T-helper 2 cell treated with Interferon-gamma antibody and Interleukin-4, amounts not matched to agents 5 μg/mL and 100 μg/mL, for 36 hours (primary cell): ENCODE results near the gene RNF144A.

Experiments used
- DNase-seq: peaks from one replicate; pipeline ENCODE4 v3.0.0; 2021; ENCODE audit warnings: low spot score
- H3K27ac Mint-ChIP-seq: one replicate; pipeline ENCODE4 v1.8.0; 2021; ENCODE audit warnings: mild to moderate bottlenecking, mixed read lengths
- H3K27me3 Mint-ChIP-seq: one replicate; pipeline ENCODE4 v1.8.0; 2021; ENCODE audit warnings: low read depth, mixed read lengths
- H3K36me3 Mint-ChIP-seq: one replicate; pipeline ENCODE4 v1.8.0; 2021; ENCODE audit warnings: low read depth, mixed read lengths
- H3K4me1 Mint-ChIP-seq: one replicate; pipeline ENCODE4 v1.8.0; 2021; ENCODE audit warnings: low read depth, mixed read lengths
- H3K4me3 Mint-ChIP-seq: one replicate; pipeline ENCODE4 v1.8.0; 2022; ENCODE audit warnings: mild to moderate bottlenecking, moderate library complexity, mixed read lengths
- H3K9me3 Mint-ChIP-seq: one replicate; pipeline ENCODE4 v1.8.0; 2021; ENCODE audit warnings: mixed read lengths

RNF144A gene, protein sequence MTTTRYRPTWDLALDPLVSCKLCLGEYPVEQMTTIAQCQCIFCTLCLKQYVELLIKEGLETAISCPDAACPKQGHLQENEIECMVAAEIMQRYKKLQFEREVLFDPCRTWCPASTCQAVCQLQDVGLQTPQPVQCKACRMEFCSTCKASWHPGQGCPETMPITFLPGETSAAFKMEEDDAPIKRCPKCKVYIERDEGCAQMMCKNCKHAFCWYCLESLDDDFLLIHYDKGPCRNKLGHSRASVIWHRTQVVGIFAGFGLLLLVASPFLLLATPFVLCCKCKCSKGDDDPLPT

DNA sequence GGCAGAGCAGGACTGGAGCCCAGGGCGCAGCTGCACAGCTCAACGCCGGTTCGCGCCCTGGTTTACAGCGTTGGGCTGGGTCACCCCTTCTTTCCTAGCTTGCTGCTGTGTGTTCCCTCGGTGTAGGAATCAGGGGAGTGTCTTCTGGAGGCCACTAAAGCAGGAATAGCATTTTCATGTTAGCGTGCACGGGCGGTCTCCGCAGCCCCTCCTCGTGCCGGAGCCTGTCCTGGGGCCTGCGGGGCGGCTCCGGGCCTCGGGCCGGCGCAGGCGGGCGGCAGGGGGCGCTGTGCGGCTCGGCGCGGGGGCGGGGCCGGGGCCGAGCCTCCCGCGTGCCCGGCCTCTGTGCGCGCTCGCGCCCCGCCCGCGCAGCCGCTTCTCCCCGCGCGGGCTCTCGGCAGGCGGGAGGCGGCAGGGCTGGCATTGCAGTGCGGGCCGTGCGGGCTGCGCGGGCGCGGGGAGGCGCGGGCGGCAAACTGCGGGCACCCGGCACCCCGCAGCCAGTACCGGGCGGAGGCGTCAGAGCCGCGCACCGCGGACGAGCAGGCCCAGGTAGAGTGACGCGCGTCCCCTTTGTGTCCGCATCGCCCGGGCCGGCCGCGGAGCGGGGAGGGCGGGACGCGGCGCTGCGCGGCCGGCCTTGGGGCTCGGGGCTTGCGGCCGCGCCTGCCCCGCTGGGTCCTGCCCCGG lies at the start of gene RNF144A:
TSS of gene RNF144A (plus strand) at position 342 of the 690 bp plus-strand sequence. CDS start 79,515 bp downstream, outside the sequence.
- H3K4me3 Mint-ChIP-seq = peak within 1 kb of the TSS; percentile 84
- peaks cover 12% of the 10 kb centered on the region for H3K9me3 Mint-ChIP-seq
- peak within 1 kb of the TSS; percentile 75 for H3K27ac Mint-ChIP-seq
- peak; percentile 77 for DNase-seq
- peaks cover 52% of the 10 kb centered on the region for H3K36me3 Mint-ChIP-seq
- peaks cover 2% of the 10 kb centered on the region for H3K27me3 Mint-ChIP-seq
- peaks cover 59% of the 10 kb centered on the region for H3K4me1 Mint-ChIP-seq

DNA sequence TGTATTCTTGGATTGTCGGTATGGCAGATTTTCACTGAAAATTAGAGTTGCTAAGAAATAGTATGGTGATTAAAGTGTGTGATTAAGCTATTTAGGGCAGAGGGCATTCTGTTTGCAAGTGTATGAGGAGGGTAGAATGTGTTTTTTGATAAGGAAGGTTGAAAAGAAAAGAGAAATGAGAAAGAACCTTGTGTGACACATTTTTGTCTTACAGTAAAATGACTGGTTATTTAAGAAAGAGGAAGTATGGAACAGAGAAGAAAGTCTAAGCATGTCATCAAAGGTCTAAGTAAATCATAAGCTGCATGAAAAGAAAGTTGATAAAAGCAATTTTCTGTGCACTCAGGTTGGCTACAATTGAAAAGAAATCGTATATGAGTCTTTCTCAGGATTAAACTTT lies 44.8 kb upstream of the RNF144A start:
- H3K4me3 Mint-ChIP-seq = peak overlapping the region; percentile 3
- H3K4me1 Mint-ChIP-seq = peaks cover 48% of the 10 kb centered on the region
- peak overlapping the region; percentile 9 for H3K27ac Mint-ChIP-seq
- no peaks in the 10 kb centered on the region for H3K27me3 Mint-ChIP-seq
- H3K36me3 Mint-ChIP-seq = peaks cover 13% of the 10 kb centered on the region
- peaks cover 5% of the 10 kb centered on the region for H3K9me3 Mint-ChIP-seq
- no peak for DNase-seq

GRCh38 chr2:6874032-6874431 lies 43.2 kb upstream of the RNF144A start:
- H3K27ac Mint-ChIP-seq = no peak overlapping the region
- no peak overlapping the region for H3K4me3 Mint-ChIP-seq
- H3K36me3 Mint-ChIP-seq = peaks cover 13% of the 10 kb centered on the region
- no peak for DNase-seq
- peaks cover 49% of the 10 kb centered on the region for H3K4me1 Mint-ChIP-seq
- peaks cover 5% of the 10 kb centered on the region for H3K9me3 Mint-ChIP-seq
- no peaks in the 10 kb centered on the region for H3K27me3 Mint-ChIP-seq

DNA sequence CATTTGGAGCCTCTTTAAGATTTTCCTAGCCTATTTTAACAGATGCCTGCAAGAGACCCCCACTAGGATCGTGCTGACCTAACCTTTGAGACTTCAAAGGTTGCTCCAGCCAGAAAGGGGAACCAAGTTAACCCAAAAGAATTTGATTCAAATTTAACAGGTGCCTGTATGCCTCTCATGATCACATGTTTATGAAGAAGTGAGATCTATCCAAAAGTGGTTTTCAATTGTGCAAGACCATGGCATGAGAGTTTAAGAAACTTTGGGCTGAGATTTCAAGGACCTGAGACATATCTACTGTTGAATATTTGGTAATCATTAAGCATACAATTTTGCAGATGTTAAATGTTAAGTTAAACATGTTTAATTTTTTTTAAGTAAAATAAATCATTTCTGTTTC lies 40.9 kb upstream of the RNF144A start:
- Mint-ChIP-seq H3K4me3 (no peak overlapping the region), H3K4me1 (peaks cover 60% of the 10 kb centered on the region), H3K27me3 (no peaks in the 10 kb centered on the region), H3K9me3 (peaks cover 5% of the 10 kb centered on the region), H3K36me3 (peaks cover 23% of the 10 kb centered on the region), H3K27ac (no peak overlapping the region)
- DNase-seq = no peak

DNA sequence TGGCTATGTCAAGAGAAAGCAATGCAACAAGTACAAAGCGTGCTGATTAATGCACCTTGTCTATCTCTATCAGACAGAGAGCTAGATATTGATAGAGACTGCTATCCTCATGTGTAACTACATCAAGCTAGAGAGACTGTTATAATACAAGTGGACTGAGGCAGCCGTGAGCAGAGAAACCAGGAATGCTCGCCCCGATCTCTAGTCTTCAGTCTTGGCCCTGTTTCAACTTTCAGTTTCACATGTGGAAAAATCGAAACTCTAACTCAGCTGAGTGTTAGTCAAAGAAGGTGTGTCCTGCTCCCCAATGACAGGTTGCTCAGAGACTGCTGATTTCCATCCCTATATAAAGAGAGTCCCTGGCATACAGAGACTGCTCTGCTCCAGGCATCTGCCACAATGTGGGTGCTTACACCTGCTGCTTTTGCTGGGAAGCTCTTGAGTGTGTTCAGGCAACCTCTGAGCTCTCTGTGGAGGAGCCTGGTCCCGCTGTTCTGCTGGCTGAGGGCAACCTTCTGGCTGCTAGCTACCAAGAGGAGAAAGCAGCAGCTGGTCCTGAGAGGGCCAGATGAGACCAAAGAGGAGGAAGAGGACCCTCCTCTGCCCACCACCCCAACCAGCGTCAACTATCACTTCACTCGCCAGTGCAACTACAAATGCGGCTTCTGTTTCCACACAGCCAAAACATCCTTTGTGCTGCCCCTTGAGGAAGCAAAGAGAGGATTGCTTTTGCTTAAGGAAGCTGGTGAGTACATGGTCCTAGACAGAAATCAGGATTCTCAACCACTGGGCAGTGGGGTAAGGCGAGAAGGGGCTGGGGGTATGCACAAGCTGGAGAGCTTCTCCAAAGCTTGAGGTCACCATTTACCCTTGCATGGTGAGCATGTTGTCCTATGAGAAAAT lies 39.6 kb upstream of the RNF144A start, which contains the start of gene RSAD2:
TSS of gene RSAD2 (plus strand) at position 376 of the 903 bp plus-strand sequence. CDS start at position 400, 24 bp downstream.
- peak within 1 kb of the TSS; percentile 85 for H3K4me3 Mint-ChIP-seq

GRCh38 chr2:6878549-6878948 lies 38.7 kb upstream of the RNF144A start:
- Mint-ChIP-seq H3K27ac (peak overlapping the region; percentile 51), H3K27me3 (no peaks in the 10 kb centered on the region), H3K4me1 (peaks cover 59% of the 10 kb centered on the region), H3K4me3 (peak overlapping the region; percentile 85), H3K36me3 (peaks cover 43% of the 10 kb centered on the region), H3K9me3 (peaks cover 5% of the 10 kb centered on the region)
- no peak for DNase-seq

More for the DNA sequence above, 39.6 kb upstream of the RNF144A start, which contains the start of gene RSAD2:
- H3K4me1 Mint-ChIP-seq = peaks cover 65% of the 10 kb centered on the region
- no peaks in the 10 kb centered on the region for H3K27me3 Mint-ChIP-seq
- DNase-seq = peak; percentile 40
- peaks cover 5% of the 10 kb centered on the region for H3K9me3 Mint-ChIP-seq
- peaks cover 37% of the 10 kb centered on the region for H3K36me3 Mint-ChIP-seq
- H3K27ac Mint-ChIP-seq = peak within 1 kb of the TSS; percentile 80

DNA sequence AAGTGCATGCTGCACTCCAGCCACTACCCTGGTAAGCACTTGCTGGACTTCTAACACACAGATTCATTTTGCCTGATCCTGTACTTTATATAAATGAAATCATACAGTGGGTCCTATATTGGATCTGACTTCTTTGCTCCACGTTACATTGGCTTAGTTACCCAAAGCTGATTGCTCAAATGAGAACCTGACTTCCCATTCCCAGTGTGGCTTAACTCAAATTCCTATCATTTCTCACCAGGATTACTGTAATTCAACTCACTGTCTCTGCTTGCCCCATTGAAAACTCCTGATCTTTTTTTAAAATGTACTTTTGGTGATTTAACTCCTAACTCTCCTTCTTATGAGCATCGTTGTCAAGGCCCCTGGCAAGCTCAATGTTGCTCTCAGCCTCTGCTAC lies 38.2 kb upstream of the RNF144A start:
- Mint-ChIP-seq H3K27me3 (no peaks in the 10 kb centered on the region), H3K4me3 (peak overlapping the region; percentile 85), H3K4me1 (peaks cover 61% of the 10 kb centered on the region), H3K36me3 (peaks cover 45% of the 10 kb centered on the region), H3K27ac (peak overlapping the region; percentile 51), H3K9me3 (peaks cover 2% of the 10 kb centered on the region)
- no peak for DNase-seq

- peak overlapping the region; percentile 87 for H3K27ac Mint-ChIP-seq
- no peaks in the 10 kb centered on the region for H3K9me3 Mint-ChIP-seq
- peaks cover 53% of the 10 kb centered on the region for H3K36me3 Mint-ChIP-seq
- no peaks in the 10 kb centered on the region for H3K27me3 Mint-ChIP-seq
- H3K4me1 Mint-ChIP-seq = peaks cover 58% of the 10 kb centered on the region
- H3K4me3 Mint-ChIP-seq = peak overlapping the region; percentile 86
- DNase-seq = peak; percentile 41
Measured at GRCh38 chr2:6880200-6880733, 36.9 kb upstream of the RNF144A start.

- no peaks in the 10 kb centered on the region for H3K9me3 Mint-ChIP-seq
- no peaks in the 10 kb centered on the region for H3K27me3 Mint-ChIP-seq
- H3K4me3 Mint-ChIP-seq = peak overlapping the region; percentile 88
- peak overlapping the region; percentile 86 for H3K27ac Mint-ChIP-seq
- H3K36me3 Mint-ChIP-seq = peaks cover 50% of the 10 kb centered on the region
- DNase-seq = no peak
- H3K4me1 Mint-ChIP-seq = peaks cover 55% of the 10 kb centered on the region
Measured at GRCh38 chr2:6881046-6881445, 36.2 kb upstream of the RNF144A start.

- Mint-ChIP-seq H3K36me3 (peaks cover 54% of the 10 kb centered on the region), H3K27me3 (no peaks in the 10 kb centered on the region), H3K27ac (peak overlapping the region; percentile 86), H3K4me3 (peak overlapping the region; percentile 88), H3K4me1 (peaks cover 52% of the 10 kb centered on the region), H3K9me3 (no peaks in the 10 kb centered on the region)
- no peak for DNase-seq
Measured at GRCh38 chr2:6881516-6881915, 35.7 kb upstream of the RNF144A start.

DNA sequence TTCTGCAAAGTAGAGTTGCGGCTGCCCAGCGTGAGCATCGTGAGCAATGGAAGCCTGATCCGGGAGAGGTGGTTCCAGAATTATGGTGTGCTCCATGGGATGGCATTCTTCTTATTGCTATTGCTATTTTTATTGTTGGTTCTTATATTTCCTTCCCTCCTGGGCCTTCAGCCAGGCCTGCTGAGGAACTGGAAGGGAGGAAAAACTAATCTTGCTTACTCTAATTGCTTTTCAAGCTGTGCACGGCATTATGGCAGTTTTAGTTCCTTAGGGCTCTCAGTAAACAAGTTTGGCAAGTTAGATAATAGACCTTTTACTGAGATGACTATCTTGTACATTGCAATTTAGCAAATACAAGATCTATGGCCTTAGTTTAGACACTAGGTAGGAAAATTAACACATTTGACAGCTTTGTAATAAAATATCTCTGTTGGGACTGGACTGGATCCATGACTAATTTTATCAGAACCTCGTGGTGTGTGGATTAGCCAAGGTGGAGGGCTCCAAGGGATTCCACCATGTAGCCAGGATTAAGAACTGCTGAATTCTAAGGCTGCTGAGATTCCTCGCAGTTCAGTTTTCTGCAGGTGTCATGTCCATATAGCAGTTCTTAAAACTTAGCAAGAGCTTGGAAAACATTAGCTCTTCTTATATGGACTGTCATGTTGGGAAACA lies 33.6 kb upstream of the RNF144A start:
- no peaks in the 10 kb centered on the region for H3K27me3 Mint-ChIP-seq
- H3K36me3 Mint-ChIP-seq = peaks cover 70% of the 10 kb centered on the region
- peaks cover 41% of the 10 kb centered on the region for H3K4me1 Mint-ChIP-seq
- no peak overlapping the region for H3K27ac Mint-ChIP-seq
- no peak for DNase-seq
- H3K9me3 Mint-ChIP-seq = no peaks in the 10 kb centered on the region
- no peak overlapping the region for H3K4me3 Mint-ChIP-seq

GRCh38 chr2:6885551-6885950 lies 31.7 kb upstream of the RNF144A start:
- Mint-ChIP-seq H3K4me3 (no peak overlapping the region), H3K9me3 (no peaks in the 10 kb centered on the region), H3K4me1 (peaks cover 28% of the 10 kb centered on the region), H3K27ac (no peak overlapping the region), H3K27me3 (no peaks in the 10 kb centered on the region), H3K36me3 (peaks cover 77% of the 10 kb centered on the region)
- no peak for DNase-seq

DNA sequence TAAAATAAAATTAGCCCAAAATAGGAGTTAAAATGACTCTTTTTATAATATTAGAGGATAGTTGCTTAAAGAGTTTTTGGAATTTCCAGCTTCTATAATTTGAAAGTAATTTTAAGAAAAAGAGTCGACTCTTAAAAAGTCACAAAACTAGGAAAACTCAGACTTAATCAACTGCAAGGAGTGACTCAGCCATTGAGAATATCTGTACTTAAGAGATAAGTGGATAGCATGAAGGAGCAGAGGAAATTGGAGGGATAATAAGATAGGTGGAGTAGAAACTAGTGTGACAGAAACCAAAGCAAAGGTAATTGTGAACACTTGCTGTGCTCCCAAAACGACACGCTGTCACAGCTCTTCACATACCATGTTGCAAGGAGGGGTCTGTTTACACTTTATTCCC lies 31.2 kb upstream of the RNF144A start:
- Mint-ChIP-seq H3K27ac (no peak overlapping the region), H3K9me3 (no peaks in the 10 kb centered on the region), H3K4me1 (peaks cover 25% of the 10 kb centered on the region), H3K27me3 (no peaks in the 10 kb centered on the region), H3K4me3 (no peak overlapping the region), H3K36me3 (peaks cover 76% of the 10 kb centered on the region)
- no peak for DNase-seq
